ENCODE results near the gene CLNK.

The CLNK gene

DNA sequence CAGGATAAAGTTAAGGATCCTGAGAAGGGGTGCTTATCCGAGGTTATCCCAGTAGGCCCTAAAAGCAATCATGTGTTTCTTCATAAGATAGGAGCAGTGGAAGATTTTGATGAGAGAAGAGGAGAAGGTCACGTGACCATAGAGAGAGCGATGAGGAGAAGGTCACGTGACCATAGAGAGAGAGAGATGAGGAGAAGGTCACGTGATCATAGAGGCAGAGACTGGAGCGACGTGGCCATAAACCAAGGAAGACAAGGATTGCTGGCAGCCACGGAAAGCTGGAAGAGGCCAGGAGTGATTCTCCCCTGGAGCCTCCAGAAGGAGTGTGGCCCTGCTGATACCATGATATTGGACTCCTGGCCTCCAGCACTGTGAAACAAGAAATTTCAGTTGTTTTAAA is 188.9 kb downstream of the CLNK start:
- DNase-seq, result no peak

DNA sequence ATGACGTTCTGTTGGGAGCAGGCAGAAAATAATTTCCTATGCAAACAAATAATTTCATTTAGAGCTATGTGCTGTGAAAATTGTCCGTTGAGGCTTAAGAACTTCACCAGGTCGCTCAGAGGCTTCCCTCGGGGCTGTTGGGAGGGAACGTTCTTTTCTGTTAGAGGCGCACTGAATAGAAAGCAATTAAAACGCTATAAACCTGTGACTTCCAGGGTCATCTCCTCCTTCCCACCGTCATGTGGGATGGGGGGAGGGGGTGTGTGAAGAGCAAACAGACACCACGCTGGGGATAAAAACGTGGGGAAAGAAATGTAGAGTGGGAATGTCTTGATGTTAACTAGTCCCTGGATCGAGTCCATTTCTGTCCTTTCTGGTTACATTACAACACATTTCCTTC is 192.1 kb downstream of the CLNK start:
- DNase-seq, result no peak

DNA sequence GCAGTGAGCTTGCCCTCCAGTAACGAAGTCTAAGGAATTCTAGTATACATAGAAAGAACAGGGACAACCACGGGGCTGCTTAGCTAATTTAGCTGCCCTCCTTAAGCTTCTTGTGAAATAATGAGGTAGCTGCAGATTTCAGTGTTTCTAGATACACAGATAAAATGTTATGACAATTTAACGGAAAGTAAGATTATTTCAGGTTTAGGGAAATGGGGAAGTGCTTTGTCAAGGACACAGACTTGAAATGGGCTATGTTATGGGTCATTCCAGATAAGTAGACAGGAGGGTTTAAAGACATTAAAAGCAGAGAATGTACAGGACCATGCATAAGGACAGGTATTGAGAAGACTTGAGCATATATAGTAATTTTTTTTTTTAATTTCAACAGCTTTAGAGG is 193.2 kb downstream of the CLNK start:
- DNase-seq, result no peak

DNA sequence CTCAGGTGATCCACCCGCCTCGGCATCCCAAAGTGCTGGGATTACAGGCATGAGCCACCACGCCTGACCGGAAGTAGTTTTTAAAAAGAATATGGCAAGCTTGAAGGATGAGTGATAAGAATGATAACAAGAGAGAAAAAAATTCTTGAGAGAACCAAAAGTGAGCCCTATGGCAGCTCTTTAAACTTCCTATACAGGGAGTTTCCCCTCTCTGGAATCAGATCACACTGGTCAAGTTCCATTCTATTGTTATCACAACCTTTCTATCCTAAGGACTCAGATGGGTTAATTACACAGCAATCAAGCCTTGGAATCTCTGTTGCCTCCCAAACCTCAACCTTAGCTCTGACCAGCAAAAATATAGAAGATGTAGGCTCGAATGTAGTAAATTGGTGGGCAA is 193.6 kb downstream of the CLNK start:
- DNase-seq, result no peak

DNA sequence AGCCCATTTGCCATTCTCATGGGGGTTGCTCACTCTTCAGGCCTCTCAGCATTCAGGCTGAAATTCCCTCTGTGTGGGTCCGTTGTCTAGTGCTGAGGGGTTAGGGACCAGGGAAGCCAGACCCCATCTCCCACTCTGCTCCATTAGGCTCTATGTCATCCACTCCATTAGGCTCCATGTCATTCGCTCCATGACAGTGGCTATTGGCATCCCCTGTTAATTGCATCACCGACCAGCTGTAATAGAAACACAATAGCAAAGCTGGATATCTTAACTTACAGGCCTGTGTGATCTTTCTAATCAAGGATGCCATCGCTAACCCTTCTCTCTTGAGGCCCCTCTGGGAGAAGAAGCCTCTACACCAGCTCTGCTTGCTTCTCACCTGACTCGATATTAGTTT is 201.7 kb downstream of the CLNK start:
- DNase-seq, result no peak

DNA sequence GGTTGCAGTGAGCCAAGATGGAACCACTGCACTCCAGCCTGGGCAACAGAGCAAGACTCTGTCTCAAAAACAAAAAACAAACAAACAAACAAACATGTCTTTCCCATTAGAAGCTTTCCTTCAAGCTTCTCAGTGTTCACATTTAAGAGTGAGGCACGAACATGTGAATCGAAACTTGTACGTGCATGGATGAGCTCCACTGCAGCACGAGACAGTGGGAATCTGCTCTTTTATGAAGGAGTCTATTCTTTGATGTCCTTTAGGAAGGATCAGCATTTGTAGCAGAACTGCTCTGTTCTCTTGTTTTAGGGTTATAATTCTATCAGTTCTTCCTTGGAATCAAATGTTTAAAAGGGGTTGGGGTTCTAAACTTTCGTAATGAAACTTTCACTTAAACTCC is 204.0 kb downstream of the CLNK start:
- DNase-seq, result no peak

DNA sequence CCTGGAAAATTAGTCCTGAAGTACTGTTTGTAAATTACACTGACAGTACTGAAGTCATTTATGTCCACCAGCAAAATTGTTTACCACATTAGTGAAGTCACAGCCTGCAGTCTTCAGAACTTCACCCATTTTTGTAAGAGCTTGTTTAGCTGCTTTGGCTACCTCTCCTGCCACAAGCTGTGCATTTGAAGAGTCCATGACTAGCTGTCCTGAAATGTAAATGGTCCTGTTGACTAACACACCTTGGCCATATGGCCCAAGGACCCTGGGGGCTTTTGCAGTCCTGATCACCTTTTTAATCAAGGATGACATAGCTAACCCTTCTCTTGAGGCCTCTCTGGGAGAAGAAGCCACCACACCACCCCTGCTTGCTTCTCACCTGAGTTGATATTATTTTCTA is 205.9 kb downstream of the CLNK start:
- no peak for DNase-seq

DNA sequence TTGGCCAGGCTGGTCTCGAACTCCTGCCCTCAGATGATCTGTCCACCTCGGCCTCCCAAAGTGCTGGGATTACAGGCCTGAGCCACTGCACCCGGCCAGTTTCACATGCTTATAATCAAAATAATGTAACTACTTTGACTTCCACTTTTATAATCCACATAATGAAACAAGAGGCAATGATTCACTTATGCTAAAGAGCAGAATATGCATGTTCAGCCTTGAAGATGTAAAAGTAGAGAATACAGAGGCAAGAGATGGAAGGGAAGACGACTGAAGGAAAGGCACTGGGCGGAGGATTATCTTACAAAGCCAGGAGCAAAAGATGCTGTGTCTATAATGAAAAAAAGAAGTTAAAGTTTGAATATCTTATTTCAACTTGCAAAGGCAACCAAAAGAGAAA is 214.1 kb downstream of the CLNK start:
- DNase-seq, result no peak

DNA sequence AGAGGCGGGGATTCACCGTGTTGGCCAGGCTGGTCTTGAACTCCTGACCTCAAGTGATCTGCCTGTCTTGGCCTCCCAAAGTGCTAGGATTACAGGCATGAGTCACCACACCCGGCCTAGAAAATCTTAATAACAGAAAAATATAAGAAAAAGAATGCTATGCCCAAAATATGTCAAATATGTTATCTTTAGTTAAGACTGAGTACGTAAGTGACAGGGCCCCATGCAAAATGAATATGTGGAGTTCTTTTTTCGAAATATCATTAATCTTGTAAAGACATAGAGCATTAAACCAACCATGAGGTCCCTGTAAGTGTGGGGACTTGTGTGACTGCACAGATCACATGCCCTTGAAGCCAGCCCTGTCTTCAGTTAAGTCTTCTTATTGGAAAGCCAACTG is 218.4 kb downstream of the CLNK start:
- no peak for DNase-seq

DNA sequence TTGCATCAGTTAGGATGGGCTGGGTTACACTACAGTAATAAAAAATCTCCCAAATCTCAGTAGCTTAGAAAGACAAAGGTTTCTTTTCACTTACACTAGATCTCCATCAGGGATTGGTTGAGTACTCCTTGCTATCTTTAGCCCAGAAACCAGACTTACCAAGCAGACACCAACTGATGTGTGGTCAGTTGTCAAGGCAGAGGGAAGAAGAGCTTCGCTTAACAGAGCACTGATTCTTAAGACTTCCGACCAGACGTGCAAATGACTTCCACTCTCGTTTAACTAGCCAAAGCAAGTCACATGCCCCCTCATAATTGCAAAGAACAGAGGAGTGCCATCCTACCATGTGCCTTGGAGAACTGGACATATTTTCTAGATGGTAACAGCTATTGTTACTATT is 221.7 kb downstream of the CLNK start:
- DNase-seq, result no peak

DNA sequence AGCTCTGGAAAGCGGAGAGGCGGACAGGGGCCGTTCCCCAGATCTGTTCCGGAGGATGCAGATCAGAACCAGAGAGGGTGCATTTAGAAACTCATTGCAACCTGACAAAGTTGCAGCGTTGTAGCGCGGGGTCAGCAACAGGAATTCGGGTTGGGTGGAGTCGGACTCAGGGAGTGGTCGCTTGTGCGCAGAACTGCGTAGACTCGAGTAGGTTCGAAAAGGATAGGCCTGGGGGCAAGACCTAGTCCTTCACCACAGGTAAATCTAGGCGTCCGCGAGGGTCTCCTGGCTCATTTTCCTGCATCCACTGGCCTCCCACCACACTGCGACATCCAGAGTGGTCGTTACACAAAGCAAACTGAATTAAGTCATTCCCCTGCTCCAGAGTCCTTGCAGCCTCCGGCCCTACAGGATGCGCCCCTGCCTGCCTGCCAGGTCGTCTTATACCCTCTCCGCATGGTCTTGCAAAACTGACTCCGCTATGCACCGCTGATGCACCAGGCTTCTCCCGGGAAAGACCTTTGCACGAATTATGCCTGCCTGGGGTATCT is 222.6 kb downstream of the CLNK start:
- DNase-seq, result no peak

DNA sequence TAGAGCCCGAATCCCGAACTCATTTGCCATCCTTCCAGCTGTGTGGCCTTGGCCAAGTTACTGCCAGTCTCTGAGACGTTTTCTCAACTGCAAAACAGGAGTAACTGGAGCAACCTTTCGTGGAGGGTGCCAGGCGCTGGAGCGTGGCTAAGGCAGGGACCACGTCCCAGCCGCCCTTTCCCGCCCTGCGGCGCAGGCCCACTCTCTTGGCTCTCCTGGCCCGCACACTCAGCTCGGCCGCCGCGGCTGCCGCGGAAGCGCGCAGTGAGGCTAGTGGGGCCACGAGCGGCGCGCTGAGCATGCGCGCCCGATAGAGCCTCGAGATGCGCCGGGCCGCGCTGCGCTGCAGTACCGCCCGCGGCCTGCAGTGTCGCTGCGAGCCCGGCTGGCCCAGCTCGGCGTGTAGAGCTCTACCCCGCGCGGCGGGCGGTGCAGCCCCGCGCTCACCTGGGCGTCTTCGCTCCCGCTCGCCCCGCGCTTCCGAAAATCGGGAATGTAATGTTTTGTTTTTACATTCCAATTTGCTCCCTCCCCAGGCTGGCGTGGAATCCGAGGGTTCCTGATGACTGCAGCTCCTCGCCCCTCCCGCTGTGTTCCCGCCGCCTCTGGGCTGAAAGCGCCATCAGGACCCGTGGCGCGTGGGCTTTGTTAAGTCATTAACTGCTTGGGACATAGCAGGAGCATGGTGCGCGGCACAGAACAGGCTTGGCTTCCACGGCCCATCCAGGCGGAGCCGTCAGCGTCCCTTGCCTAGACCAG is 223.3 kb downstream of the CLNK start:
- DNase-seq, result peak; percentile 88

DNA sequence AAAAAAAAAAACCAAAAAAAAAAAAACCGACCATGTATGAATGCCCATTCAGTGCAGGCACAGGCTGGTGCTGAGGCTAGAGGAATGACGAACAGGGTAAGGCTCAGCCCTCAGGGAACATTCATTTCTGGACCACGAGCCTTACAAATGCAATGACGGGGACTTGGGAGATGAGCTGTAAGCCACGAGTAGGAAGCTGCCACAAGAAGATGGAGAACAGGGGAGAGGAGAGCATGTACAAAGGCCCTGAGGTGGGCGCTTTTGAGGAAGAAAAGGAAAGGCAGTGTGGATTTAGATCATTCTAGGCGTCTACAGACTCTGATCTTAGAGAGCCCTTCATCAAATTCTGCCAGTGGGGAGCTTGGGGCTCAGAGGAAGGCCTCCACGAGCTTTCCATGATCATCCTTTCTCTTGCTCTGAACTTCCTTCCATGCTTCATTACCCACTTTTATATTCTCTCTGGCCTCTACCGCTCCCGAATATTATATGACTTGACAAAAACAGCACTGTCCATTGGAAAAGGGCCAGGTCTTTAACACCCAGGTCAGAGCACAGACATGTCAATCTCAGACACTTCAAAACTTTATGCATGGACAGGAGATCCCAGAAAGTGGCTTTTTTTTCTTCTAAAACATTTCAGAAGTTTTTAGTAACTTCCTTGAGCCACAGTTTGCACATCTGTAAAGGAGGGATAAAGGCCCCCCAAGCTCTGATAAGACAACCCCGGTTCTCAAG is 224.1 kb downstream of the CLNK start:
- DNase-seq, result no peak

DNA sequence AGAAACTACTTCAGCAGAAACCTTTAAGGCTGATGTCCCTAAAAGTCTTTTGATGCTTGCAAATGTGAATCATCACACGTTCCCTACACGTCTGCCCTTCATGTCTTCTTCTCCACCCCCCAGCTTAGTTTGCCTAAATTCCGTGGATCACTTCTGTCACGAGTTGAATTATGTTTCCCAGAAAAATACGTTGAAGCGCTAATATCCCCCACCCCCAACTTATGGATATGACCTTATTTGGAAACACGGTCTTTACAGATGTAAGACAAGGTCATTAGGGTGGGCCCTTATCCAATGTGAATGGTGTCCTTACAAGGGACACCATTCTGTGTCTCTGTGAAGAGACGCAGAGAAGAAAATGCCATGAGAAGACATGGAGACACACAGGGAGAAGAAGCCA is 225.3 kb downstream of the CLNK start:
- no peak for DNase-seq

DNA sequence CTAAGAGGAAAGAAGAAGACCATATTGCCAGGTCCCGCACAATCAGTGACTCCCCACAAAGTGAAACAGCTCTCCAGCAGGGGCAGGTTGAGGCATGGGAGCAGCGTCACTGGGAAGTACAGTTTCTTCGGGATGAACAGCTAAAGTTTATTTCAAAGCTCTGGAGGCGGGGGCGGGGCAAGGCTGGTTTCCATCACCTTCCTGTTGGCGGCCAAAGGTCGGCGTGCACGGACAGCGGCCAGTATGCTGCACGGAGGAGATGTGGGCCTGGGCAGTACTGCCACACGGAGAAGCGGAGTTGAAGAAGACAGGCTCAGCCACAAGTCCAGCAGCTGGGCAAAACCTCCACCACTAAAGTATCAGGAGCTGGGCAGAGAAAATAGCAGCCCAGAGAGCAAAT is 226.4 kb downstream of the CLNK start:
- no peak for DNase-seq

DNA sequence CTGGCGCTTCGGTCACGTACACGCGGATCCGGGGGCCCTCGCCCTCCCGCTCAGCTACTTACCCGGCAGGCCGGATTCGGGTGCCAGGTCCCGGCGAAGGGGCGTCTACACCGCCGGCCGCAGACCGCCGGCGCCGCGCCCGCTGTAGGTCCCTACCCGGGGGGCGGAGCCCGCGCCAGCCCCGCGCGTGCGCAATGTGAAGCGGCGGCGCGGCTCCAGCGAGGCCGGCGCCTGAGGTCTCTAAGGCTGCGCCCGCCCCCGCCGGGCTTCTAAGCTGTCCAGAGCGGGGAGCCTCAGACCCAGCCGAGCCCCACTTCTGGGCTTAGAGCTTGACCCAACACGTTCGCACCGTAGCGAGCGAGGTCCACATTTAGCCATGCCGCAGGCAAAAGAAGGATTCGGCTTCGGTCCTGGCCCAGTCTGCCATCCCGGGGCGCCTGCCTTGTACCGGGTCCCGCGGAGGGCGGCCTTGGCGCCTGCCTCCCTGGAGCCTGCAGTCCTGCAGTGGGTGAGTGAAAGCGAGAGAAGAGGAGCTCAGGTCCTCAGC is 227.2 kb downstream of the CLNK start, which contains the start of gene ZNF518B:
Gene ZNF518B, minus strand, starts transcription at position 172 of the 547 bp plus-strand sequence. CDS start 11,098 bp downstream, outside the sequence.
- peak; percentile 92 for DNase-seq

DNA sequence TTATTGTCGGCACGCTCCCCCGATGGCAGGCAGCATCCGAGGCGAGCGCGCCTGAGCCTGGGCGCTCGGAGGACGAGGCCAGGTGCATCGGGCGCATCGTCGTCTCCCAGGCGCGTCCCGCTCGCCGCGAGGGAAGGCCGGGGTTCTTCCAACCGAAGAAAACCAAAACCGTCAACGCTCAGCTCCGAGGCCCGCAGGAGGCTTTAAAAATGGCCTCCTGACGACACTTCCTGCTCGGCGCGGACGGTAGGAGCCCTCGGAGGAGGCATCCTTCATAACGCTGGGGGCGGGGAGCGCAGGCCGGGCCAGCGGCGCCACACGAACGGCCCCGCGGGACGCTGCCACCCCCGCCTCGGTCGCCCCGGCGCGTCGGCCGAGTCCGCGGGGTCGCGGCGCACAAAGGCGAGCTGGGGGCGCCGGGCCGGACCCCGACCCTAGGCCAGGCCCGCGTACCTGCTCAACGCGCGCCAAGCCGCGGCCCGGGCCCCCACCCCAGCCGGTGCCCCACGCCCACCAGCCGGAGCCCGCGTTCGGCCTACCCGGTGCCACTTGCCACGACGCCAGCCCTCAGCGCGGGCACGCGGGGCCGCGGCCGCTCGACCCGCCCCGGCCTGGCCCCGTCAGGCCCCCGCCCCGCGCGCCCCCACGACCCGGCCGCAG is 227.8 kb downstream of the CLNK start:
- DNase-seq, result peak; percentile 82

DNA sequence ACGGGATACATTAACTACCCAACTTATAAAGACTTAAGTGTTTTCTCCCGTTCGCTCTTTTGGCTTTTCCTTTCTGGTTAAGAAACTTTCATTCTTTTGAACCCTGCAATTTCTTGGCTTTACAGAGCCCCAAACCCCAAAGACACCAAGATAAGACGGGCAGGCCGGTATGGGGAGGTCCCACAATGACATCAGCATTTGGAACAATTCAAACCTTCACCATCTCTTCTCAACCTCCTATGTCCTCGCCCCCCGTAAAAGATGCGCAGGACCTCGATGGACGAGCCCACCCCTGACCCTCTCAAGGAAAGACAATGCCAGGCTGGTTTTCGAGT is 228.3 kb downstream of the CLNK start:
- DNase-seq, result no peak

DNA sequence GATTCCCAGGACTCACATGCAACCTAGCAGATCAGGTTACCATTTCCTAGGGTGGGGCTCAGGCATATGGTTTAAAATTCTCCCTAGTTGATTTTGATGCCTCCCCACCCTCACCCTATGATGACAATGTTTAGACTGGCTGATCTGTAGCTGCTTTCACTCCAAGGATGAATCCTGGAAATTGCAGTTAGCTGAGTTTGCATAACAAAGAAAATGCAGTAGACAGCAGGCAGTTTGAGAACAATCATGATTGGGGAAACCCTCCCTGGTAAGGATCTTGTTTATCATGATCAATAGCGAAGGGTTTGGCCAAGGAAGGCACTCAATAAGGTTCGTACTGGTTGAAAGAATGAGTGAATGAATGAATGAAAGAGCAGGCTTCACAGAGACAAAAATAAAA is 229.4 kb downstream of the CLNK start:
- no peak for DNase-seq

DNA sequence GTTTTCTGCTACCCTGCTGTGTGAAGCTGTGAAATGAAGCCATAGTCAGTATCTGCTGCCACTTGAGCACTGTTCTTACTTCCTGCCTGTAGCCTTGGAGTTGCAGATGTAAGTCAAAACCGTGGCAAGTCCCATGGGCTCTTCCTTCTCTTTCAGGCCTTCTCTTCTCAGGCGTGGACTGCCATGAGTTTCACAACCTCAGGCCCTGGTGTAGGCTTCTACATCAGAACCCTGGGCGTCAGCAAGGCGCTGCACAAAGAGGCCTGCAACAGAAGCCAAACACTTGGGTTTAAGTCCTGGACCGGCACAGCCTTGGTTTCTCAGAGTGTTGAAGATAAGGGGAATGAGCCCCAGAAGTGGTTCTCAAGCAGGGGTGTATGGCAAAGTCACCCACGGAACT is 229.8 kb downstream of the CLNK start:
- no peak for DNase-seq

DNA sequence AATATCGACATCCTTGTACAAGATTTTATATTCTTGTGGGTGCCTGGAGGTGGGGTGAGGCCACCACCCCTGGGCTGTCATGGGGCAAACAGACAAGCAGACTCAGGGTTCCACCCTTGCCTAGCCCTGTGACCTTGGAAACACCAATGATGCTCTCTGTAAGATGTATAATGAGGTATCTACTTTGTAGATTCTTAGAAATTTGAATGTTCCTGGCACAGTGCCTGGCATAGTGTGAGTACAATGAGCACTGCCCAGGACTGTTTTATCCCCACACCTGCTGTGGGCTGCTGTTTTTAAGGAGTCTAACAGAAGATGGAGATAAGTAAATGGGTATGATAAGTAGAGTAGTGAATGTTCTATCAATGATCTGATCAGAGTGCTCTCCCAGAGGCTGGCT is 230.4 kb downstream of the CLNK start:
- no peak for DNase-seq

DNA sequence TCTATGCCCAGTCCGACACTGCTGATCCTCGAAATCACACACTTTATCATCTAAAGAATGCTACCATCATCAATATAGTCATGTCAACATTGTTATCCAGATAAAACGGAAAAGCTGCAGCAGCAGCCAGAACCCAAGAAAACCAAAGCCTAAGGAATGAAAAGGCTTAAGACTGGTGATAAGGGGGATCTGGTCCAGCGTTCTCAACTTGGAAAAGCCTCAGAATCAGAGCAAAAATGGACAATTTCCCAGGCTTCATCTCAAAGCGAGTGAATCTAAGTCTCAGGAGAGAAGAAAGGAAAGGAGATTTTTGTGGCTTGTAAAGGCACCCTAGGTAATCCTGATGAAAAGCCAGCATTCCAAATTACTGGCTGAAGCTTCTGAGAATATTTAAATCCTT is 235.6 kb downstream of the CLNK start:
- no peak for DNase-seq

DNA sequence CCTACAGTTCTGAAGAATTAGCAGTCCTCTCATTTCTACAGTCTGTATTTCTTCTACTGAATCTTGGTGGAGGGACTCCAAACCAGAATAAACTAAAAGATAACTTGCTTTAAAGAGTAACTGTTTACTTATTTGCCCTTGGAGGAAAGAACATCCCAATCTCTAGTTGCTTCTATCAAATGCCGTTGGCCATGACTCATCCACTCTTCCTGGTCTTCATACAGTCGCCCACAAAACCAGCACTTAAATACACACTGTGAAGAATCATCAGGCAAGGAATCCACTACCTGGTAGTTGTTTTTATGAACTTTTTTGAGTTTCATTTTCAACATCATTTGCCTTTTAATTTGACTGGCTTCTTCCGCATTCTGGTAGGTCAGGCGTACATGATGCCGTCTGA is 241.6 kb downstream of the CLNK start:
- DNase-seq, result no peak

DNA sequence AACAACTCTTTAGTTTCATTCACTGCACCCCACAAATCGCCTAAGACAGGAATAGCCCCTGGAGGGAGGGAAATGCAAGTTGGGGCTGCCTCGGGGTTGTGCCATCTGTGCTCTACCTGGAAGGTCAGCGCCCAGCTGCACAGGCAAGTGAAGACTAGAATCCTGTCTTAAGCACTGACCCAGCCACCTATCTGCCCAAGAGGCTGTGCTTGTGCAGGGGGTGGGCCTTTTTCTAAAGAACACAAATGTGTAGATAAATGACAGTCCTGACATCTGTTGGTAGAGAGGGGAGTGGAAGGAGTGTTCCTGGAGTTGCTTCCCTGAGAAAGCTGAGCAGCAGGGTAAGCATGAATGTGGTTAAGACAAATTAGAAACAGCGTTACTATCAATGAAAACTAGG is 243.1 kb downstream of the CLNK start:
- DNase-seq, result no peak
